Measurements from ENCODE around the gene ALPK1.

DNA sequence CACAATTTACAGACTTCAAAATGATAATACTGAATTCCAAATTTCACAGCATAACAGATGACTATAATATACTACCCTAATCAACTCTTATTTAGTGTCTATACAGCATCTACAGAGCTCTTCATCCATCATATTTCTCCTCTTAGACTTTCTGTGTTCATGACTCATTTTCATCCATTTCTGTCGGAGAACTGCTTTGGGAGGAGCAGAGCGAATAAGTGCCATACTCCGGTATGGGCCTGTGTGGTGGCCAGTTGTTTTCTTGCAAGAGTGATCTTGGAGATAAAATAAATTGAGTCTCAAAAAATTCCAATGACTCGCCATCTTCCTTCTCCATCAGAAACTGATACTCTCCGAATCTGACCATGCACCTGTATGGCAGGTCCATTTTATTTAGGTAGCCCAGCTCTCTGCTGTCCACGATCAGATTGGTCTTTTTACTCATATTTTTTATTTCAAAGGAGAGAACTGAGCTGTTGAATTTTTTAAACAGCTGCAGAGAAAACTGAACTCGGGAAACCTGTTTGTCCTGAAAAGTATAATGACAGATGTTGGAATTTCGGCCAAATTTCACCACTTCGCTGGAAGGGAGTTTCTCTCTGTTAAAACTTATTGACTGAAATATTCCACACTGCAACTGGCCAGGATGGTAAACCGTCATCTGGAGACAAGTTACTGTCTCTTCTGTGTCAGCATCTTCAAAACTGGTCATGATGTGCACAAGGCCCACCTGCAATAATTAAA is 19.3 kb upstream of the ALPK1 start:
- TF ChIP-seq TAF1 (IDR thresholded peaks at IDR 0.05; ENCODE audit: borderline replicate concordance, insufficient read depth, low read length): no peak
- TF ChIP-seq, protein P1, sequence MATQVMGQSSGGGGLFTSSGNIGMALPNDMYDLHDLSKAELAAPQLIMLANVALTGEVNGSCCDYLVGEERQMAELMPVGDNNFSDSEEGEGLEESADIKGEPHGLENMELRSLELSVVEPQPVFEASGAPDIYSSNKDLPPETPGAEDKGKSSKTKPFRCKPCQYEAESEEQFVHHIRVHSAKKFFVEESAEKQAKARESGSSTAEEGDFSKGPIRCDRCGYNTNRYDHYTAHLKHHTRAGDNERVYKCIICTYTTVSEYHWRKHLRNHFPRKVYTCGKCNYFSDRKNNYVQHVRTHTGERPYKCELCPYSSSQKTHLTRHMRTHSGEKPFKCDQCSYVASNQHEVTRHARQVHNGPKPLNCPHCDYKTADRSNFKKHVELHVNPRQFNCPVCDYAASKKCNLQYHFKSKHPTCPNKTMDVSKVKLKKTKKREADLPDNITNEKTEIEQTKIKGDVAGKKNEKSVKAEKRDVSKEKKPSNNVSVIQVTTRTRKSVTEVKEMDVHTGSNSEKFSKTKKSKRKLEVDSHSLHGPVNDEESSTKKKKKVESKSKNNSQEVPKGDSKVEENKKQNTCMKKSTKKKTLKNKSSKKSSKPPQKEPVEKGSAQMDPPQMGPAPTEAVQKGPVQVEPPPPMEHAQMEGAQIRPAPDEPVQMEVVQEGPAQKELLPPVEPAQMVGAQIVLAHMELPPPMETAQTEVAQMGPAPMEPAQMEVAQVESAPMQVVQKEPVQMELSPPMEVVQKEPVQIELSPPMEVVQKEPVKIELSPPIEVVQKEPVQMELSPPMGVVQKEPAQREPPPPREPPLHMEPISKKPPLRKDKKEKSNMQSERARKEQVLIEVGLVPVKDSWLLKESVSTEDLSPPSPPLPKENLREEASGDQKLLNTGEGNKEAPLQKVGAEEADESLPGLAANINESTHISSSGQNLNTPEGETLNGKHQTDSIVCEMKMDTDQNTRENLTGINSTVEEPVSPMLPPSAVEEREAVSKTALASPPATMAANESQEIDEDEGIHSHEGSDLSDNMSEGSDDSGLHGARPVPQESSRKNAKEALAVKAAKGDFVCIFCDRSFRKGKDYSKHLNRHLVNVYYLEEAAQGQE (IDR thresholded peaks at IDR 0.05; ENCODE audit: insufficient read depth in 1 of 2, low read depth in 2 of 2, low read length in 2 of 2): no peak
- no peak for TF ChIP-seq SIN3A (IDR thresholded peaks at IDR 0.05; ENCODE audit: borderline replicate concordance, insufficient read depth, low read length)
